ENCODE results near the gene SHOX. TPM values are rescaled to one million over a fixed set of nuclear protein-coding genes. Genes with fewer than 3 reads are reported as not detected.
"Not testable (repeated sequence)": the region's sequence is repeated elsewhere in the genome, so short reads cannot be mapped to it uniquely, and the experiment has no call there.

SHOX gene
- total RNA-seq, 1 experiment from 2014 or later, result not detected

DNA sequence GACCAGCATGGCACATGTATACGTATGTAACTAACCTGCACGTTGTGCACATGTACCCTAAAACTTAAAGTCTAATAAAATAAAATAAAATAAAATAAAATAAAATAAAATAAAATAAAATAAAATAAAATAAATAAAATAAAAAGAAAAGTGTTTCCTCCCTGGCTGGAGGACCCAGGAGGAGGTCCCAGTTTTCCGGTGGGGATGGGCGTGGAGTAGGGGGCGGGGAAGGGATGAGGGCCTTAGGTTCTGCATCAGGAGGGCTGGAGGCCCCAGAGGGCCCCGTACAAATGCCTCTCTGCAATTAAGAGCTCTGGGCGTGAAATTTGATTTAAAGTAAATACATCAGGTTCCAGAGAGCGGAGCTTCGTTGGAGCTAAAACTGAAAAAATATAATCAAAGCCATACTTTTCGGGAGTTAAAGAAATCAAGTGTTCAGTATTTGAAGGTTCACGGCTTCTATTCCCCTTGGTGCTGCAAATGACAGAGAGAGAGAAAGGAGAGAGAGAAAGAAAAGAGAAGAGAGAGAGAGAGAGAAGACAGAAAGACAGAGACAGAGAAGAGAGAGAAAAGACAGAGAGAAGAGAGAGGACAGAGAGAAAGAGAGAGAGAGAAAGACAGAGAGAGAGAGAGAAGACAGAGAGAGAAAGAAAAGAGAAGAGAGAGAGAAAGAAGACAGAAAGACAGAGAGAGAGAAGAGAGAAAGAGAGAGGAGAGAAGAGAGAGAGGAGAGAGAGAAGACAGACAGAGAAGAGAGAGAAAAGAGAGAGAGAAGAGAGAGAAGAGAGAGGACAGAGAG, 8.7 kb upstream of the SHOX start:
- no peak for DNase-seq (ENCODE audit: low read depth)

DNA sequence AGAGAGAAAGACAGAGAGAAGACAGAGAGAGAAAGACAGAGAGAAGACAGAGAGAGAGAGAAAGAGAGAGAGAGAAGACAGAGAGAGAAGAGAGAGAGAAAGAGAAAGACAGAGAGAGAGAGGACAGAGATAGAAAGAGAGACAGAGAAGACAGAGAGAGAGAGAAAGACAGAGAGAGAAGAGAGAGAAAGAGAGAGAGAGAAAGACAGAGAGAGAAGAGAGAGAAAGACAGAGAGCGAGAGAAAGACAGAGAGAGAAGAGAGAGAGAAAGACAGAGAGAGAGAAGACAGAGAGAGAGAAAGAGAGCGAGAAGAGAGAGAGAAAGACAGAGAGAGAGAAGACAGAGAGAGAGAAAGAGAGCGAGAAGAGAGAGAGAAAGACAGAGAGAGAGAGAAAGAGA, 7.8 kb upstream of the SHOX start:
- not testable (repeated sequence) for DNase-seq (ENCODE audit: low read depth)

DNA sequence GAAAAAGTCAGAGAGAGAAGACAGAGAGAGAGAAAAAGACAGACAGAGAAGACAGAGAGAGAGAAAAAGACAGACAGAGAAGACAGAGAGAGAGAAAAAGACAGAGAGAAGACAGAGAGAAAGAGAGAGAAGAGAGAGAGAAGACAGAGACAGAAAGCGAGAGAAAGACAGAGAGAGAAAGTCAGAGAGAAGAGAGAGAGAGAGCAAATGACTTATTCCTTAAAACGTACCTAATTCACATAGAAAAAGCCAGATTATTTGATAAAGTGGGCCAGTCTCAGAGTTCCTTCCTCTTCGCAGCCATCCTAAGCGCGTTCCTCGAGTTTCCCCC, 7.4 kb upstream of the SHOX start:
- no peak for DNase-seq (ENCODE audit: low read depth)

DNA sequence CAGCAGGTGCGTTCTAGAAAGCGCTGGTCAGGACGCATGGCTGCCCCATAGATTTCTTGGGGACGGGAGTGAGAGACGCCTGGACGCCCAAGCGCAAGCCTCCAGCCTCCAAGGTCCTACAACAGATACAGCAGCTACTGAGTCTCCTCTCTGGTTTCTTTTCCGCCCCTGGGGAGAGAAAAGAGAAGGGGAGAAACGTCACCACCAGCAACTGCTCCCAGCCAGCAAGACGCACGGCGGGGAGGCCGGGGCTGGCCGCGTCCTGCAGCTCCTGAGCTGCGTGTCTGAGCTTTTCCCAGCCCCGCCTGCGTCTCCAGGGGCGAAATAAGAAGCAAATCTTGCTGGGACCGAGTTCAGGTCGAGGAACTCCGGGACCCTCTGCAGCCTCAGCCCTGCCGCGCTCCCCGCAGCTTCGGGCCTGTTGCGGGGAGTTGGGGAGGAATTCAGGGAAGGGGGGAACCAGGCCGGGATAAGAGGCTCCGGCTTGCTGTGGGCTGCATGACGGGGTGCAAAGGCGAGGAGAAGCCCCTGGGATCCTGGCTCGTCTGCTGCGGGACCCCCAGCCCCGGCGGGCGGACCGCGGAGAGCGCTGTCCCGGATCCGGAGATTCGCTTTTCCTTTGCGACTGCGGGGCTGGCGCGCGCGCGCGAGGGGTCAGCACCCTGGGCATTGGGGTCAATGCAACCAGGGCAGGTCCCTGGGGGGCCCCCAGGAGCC, 6.8 kb upstream of the SHOX start:
- DNase-seq (ENCODE audit: low read depth), result no peak

DNA sequence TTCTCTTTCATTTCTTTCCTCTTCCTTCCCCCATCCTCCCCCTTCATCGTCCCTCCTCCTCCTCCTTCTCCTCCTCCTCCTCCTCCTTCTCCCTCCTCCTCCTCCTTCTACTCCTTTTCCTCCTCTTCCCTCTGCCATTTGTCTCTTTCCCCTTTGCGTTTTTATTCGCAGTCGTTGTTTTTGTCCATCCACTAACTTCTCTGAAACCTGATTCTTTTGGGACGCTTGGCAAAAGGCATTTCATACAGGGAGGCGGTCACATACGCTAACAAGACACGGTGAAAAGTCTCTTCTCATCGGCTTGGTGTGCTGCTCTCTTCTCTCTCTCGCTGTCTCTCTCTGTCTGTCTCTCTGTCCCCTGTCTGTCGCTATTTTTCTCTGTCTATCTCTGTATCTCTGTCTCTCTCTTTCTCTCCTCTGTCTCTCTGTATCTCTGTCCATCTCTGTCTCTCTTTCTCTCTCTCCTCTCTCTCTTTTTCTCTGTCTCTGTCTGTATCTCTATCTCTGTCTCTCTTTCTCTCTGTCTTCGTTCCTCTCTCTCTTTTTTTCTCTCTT, 5.4 kb upstream of the SHOX start:
- no peak for DNase-seq (ENCODE audit: low read depth)

DNA sequence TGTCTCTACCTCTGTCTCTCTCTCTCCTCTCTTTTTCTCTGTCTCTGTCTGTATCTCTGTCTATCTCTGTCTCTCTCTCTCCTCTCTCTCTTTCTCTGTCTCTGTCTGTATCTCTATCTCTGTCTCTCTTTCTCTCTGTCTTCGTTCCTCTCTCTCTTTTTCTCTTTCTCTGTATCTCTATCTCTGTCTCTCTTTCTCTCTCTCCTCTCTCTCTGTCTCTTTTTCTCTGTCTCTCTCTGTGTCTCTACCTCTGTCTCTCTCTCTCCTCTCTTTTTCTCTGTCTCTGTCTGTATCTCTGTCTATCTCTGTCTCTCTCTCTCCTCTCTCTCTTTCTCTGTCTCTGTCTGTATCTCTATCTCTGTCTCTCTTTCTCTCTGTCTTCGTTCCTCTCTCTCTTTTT, 4.5 kb upstream of the SHOX start:
- not testable (repeated sequence) for DNase-seq (ENCODE audit: low read depth)

DNA sequence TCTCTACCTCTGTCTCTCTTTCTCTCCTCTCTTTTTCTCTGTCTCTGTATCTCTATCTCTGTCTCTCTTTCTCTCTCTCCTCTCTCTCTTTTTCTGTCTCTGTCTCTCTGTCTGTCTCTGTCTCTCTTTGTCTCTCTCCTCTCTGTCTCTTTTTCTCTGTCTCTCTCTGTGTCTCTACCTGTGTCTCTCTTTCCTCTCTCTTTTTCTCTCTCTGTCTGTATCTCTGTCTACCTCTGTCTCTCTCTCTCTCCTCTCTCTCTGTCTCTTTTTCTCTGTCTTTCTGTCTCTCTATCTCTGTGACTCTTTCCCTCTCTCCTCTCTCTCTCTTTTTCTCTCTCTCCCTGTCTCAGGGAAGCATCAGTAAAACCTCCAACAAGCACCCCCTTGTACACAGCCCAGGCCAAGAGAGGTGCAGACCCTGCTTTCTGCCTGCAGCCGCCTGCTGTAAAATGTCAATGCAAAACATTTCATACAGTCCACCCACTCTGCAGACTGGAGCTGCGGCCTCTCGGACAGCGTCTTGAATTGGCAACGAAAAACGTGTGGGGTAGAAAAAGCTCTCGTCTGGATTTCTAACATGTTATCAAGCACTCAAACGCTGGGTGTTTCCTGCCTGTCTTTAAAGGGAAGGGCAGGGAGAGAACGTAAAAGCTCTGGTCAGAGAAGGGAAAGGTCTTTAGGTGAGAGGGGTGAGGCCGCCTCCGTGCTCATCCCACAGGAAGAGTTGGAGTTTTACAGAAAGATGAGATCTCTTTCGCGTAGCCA, 3.7 kb upstream of the SHOX start:
- DNase-seq (ENCODE audit: low read depth), result no peak

DNA sequence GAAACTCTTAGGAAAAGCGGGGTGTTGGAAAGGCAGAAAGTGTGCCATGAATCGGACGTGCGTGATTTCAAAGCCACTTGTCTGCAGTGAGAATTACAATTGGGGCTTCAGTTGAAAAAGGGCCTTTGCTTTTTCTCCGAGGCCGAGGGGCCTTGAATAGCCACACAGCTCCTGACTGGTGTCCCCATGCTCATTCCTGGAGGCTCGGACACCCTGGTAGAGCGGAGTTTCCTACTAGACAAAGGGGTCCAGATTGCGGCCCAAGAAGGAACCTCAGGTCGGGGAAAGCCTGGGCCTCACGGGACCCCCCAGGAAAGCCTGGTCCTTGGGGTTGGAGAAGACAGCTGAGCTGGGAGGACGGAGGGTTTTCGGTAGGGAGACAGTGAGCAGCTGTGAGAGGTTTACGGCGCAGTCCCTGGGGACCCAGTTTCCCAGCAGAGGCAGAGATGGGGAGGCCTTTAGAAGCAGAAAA, 3.0 kb upstream of the SHOX start:
- DNase-seq (ENCODE audit: low read depth), result no peak

DNA sequence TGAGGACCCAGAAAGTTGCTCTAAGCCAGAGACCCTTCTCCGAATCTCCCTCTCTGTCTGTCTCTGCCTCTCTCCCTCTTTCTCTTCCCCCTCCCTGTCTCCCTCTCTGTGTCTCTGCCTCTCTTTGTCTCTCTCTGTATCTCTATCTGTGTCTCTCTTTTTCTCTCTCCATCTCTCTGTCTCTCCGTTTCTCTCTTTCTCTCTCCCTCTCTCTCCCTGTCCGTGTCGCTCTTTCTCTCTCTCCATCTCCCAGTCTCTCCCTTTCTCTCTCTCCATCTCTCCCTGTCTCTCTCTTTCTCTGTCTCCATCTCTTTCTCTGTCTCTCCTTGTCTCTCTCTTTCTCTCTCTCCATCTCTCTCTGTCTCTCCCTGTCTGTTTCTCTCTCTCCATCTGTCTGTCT, 2.6 kb upstream of the SHOX start:
- no peak for DNase-seq (ENCODE audit: low read depth)

DNA sequence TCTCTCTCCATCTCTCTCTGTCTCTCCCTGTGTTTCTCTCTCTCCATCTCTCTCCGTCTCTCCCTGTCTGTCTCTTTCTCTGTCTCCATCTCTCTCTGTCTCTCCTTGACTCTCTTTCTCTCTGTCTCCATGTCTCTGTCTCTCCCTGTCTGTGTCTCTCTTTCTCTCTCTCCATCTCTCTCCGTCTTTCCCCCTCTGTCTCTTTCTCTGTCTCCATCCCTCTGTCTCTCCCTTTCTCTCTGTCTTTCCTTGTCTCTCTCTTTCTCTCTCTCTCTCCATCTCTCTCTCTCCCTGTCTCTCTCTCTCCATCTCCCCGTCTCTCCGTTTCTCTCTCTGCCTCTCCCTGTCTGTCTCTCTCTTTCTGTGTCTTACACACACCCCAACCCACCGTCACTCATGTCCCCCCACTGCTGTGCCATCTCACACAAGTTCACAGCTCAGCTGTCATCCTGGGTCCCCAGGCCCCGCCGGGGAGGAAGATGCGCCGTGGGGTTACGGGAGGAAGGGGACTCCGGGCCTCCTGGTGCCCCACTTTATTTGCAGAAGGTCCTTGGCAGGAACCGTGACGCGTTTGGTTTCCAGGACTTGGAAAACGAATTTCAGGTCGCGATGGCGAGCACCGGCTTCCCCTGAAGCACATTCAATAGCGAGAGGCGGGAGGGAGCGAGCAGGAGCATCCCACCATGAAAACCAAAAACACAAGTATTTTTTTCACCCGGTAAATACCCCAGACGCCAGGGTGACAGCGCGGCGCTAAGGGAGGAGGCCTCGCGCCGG, 1.2 kb upstream of the SHOX start:
- no peak for DNase-seq (ENCODE audit: low read depth)

DNA sequence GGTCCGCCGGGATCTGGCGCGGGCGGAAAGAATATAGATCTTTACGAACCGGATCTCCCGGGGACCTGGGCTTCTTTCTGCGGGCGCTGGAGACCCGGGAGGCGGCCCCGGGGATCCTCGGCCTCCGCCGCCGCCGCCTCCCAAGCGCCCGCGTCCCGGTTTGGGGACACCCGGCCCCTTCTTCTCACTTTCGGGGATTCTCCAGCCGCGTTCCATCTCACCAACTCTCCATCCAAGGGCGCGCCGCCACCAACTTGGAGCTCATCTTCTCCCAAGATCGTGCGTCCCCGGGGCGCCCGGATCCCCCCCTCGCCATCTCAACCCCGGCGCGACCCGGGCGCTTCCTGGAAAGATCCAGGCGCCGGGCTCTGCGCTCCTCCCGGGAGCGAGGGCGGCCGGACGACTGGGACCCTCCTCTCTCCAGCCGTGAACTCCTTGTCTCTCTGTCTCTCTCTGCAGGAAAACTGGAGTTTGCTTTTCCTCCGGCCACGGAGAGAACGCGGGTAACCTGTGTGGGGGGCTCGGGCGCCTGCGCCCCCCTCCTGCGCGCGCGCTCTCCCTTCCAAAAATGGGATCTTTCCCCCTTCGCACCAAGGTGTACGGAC, 482 bp upstream of the SHOX start:
- no peak for DNase-seq (ENCODE audit: low read depth)

DNA sequence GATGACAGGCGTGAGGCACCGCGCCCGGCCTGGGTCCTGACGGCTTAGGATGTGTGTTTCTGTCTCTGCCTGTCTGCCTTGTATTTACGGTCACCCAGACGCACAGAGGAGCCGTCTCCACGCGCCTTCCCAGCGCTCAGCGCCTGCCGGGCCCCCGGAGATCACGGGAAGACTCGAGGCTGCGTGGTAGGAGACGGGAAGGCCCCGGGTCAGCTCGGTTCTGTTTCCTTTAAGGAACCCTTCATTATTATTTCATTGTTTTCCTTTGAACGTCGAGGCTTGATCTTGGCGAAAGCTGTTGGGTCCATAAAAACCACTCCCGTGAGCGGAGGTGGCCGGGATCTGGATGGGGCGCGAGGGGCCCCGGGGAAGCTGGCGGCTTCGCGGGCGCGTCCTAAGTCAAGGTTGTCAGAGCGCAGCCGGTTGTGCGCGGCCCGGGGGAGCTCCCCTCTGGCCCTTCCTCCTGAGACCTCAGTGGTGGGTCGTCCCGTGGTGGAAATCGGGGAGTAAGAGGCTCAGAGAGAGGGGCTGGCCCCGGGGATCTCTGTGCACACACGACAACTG, 1.3 kb downstream of the SHOX start:
- DNase-seq (ENCODE audit: low read depth), result no peak

DNA sequence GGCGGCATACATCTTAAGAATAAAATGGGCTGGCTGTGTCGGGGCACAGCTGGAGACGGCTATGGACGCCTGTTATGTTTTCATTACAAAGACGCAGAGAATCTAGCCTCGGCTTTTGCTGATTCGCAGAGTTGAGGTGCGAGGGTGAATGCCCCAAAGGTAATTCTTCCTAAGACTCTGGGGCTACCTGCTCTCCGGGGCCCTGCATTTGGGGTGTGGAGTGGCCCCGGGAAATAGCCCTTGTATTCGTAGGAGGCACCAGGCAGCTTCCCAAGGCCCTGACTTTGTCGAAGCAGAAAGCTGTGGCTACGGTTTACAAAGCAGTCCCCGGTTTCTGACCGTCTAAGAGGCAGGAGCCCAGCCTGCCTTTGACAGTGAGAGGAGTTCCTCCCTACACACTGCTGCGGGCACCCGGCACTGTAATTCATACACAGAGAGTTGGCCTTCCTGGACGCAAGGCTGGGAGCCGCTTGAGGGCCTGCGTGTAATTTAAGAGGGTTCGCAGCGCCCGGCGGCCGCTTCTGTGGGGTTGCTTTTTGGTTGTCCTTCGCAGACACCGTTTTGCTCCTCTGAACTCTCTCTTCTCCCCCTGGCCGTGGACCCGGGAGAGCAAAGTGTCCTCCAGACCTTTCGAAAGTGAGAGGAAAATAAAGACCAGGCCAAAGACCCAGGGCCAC, 1.9 kb downstream of the SHOX start:
- no peak for DNase-seq (ENCODE audit: low read depth)

DNA sequence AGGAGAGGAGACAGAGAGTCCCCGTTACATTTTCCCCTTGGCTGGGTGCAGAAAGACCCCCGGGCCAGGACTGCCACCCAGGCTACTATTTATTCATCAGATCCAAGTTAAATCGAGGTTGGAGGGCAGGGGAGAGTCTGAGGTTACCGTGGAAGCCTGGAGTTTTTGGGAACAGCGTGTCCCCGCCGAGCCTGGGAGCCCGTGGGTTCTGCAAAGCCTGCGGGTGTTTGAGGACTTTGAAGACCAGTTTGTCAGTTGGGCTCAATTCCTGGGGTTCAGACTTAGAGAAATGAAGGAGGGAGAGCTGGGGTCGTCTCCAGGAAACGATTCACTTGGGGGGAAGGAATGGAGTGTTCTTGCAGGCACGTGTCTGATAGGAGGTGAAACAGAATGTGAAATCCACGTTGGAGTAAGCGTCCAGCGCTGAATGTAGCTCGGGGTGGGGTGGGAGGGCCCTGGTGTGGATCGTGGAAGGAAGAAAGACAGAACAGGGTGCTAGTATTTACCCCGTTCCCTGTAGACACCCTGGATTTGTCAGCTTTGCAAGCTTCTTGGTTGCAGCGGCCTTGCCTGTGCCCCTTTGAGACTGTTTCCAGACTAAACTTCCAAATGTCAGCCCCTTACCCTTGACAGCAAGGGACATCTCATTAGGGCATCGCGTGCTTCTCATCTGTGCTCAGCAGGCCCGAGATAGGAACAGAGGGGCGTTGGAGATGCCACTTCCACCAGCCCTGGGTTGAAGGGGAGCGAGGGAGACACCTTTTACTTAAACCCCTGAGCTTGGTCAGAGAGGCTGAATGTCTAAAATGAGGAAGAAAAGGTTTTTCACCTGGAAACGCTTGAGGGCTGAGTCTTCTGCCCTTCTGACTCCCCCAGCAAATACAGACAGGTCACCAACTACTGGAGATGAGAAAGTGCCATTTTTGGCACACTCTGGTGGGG, 2.7 kb downstream of the SHOX start:
- no peak for DNase-seq (ENCODE audit: low read depth)

DNA sequence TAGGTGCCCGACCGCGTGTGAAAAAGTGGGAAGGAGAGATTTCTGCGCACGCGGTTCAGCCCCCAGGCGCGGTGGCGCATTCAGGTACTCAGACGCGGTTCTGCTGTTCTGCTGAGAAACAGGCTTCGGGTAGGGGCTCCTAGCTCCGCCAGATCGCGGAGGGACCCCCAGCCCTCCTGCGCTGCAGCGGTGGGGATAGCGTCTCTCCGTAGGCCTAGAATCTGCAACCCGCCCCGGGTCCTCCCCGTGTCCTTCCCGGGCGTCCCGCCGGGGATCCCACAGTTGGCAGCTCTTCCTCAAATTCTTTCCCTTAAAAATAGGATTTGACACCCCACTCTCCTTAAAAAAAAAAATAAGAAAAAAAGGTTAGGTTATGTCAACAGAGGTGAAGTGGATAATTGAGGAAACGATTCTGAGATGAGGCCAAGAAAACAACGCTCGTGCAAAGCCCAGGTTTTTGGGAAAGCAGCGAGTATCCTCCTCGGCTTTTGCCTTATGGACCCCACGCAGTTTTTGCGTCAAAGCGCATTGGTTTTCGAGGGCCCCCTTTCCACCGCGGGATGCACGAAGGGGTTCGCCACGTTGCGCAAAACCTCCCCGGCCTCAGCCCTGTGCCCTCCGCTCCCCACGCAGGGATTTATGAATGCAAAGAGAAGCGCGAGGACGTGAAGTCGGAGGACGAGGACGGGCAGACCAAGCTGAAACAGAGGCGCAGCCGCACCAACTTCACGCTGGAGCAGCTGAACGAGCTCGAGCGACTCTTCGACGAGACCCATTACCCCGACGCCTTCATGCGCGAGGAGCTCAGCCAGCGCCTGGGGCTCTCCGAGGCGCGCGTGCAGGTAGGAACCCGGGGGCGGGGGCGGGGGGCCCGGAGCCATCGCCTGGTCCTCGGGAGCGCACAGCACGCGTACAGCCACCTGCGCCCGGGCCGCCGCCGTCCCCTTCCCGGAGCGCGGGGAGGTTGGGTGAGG, 3.7 kb downstream of the SHOX start:
- DNase-seq (ENCODE audit: low read depth), result no peak

DNA sequence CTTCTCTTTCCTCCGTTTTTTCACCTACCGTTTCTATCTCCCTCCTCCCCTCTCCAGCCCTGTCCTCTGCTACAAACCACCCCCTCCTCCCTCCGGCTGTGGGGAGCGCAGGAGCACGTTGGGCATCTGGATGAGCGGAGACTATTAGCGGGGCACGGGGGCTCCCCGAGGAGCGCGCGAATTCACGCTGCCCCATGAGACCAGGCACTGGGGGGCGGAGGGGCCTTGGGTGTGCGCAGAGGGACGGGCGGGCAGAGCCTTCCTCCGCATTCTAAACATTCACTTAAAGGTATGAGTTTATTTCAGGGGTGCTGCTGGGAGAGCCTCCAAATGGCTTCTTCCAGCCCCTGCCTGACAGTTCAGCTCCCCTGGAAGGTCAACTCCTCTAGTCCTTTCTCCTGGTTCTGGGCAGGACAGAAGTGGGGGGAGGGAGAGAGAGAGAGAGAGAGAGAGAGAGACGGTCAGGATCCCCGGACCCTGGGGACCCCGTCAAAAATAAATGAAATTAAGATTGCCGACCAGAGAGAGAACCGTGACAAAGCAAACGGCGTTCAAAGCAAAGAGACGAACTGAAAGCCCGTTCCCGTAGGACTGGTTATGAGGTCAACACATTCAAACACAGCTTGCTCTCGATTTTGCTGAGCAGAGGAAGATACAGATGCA, 5.0 kb downstream of the SHOX start:
- no peak for DNase-seq (ENCODE audit: low read depth)

Measured in HT1080 (cell line).